ENCODE measurements around the gene MVD.

Gene MVD

DNA sequence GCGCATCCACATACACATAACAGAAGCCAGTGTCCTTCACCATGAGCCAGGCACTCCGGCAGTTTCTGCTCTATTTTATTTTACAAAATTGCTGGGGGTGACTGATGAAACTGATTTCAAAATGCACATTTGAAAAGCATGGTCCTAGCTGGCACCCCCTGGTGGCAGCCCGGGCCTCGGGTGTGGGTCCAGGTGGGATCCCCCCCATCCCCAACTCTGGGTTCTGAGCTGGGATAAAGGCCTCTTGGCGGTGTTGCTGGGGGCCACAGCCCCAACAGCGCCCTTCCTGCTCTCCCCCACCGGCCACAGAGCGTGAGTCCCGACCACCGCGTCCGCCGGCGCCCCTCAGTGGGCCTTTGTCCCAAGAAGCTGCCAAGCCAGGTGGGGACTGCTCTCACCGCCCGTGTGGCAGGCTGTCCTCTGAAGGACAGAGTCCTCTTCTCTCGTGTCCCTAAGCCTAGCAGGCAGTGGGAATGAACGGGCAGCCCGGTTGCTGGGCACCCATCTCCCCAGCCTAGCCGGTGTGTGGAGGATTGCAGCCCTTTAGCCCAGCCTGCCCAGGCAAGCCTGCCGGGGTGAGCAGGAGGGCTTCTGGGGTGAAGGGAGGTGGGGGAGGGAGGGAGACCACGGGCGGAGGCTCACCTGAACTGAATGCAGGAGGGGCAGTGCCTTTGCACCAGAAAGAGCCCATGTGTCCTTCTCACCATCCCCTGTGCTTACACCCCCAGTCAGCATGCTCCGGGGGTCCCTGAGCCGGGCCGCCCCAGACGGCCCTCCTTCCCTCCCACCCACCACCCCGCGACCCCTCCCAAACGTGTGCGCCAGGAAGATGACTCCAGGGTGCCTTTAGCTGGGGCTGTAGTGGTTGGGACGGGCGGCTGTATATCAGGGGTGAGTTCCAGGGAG lies 22.5 kb upstream of the MVD start:
- peak overlapping the region; percentile 55 for H3K4me3 ChIP-seq (ENCODE audit: low read depth, low read length)
- TF ChIP-seq, protein P1, sequence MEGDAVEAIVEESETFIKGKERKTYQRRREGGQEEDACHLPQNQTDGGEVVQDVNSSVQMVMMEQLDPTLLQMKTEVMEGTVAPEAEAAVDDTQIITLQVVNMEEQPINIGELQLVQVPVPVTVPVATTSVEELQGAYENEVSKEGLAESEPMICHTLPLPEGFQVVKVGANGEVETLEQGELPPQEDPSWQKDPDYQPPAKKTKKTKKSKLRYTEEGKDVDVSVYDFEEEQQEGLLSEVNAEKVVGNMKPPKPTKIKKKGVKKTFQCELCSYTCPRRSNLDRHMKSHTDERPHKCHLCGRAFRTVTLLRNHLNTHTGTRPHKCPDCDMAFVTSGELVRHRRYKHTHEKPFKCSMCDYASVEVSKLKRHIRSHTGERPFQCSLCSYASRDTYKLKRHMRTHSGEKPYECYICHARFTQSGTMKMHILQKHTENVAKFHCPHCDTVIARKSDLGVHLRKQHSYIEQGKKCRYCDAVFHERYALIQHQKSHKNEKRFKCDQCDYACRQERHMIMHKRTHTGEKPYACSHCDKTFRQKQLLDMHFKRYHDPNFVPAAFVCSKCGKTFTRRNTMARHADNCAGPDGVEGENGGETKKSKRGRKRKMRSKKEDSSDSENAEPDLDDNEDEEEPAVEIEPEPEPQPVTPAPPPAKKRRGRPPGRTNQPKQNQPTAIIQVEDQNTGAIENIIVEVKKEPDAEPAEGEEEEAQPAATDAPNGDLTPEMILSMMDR (IDR thresholded peaks at IDR 0.05; ENCODE audit: low read depth, low read length): peak; percentile 89

DNA sequence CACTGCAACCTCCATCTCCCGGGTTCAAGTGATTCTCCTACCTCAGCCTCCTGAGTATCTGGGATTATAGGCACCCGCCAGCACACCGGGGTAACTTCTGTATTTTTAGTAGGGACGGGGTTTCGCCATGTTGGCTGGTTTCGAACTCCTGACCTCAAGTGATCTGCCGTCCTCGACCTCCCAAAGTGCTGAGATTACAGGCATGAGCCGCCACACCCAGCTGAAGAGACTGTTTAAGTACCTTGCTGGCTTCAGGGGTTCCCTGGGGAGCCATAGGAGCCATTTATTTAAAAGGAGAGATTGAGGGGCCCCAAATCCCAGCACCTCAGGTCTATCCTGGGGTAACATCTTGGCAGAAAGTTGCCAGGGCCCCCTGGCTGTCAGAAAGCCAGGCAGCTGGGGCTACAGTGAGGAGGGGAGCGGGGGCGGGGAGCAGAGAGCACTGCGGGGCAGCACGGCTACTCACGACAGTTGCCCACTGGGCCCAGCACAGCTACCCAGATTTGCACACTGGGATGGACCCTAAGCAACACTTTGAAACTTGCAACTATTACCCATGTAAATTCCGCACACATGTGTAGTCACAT lies 21.8 kb upstream of the MVD start:
- no peak overlapping the region for H3K4me3 ChIP-seq (ENCODE audit: low read depth, low read length)
- TF ChIP-seq, protein P1 (IDR thresholded peaks at IDR 0.05; ENCODE audit: low read depth, low read length): no peak

DNA sequence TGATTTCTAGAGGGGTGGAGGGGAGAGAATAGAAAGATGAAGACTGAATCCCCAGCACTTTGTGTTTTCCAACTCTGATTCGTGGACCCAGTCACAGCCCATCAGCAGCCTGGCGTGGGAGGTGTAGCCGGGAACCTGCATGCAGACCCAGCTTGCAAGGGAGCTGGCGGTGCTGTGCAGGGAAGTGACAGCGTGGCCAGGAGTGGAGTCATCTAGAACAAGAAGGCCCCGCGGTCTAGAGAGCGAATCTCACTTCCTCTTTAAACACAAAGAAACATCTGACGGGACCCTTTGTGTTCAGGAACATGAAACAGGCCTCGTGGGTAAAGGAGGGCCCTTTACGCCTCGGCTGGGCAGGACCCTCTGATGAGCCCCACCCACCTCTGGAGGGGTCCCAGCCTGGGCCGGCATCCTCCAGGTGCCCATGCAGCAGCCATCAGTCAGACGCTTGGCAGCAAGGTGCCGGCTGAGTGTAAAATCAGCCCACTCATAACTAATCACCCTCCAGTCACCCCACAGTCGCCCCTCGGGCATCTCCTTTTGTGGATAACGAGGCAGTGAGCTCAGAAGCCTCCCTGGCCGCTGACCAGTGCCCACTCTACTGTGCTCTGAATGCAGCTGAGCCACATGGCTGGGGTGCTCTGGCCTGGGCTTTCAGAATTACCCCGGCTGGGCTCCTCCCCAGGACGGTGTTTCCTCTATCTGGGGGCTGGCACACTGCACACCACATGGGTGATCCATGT lies 19.0 kb upstream of the MVD start:
- H3K4me3 ChIP-seq (ENCODE audit: low read depth, low read length): no peak overlapping the region
- TF ChIP-seq, protein P1 (IDR thresholded peaks at IDR 0.05; ENCODE audit: low read depth, low read length): no peak

DNA sequence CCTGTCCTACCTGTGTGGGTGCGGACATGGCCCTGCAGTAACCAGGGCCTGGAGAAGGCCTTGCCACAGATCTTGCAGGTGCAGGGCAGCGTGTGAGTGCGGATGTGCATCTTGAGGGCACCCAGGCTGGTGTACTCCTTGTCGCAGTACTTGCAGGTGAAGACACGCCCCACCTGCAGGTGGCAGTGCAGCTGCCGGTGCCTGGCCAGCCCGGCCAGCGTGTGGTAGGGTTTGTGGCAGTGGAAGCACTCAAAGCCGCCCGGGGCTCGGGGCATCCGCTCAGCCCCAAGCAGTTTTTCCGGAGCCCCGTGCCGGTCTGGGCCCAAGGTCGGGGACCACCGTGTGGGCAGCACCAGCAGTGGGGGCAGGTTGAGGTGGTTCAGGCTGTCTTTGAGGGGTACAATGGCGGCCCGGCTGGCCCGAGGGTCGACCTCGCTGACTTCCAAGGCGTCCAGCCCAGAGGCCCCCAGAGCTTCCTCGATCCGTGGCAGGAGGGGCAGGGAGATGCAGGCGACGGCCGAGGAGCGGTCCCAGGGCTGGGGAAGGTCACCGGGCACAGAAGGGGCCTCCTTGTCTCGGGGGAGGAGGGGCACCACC lies 18.3 kb upstream of the MVD start:
- H3K4me3 ChIP-seq (ENCODE audit: low read depth, low read length): no peak overlapping the region
- TF ChIP-seq, protein P1 (IDR thresholded peaks at IDR 0.05; ENCODE audit: low read depth, low read length): no peak

DNA sequence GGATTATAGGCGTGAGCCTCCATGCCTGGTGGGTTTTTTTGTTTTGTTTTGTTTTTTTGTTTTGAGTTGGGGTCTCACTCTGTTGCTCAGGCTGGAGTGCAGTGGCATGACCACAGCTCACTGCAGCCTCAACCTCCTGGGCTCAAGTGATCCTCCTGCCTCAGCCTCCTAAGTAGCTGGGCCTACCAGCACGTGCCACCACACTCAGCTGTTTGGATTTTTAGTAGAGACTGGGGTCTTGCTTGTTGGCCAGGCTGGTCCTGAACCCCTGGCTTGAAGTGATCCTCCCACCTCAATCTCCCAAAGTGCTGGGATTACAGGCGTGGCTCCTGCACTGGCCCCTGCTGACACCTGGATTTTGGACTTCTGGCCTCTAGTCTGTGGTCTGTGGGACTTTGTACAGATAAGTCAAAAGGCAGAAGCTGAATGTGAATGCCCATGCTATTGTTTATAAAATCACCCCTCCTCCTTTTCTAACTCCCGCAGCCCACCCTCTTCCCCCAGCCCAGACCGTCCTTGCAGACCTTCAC lies 17.7 kb upstream of the MVD start:
- H3K4me3 ChIP-seq (ENCODE audit: low read depth, low read length): no peak overlapping the region
- TF ChIP-seq, protein P1 (IDR thresholded peaks at IDR 0.05; ENCODE audit: low read depth, low read length): no peak

DNA sequence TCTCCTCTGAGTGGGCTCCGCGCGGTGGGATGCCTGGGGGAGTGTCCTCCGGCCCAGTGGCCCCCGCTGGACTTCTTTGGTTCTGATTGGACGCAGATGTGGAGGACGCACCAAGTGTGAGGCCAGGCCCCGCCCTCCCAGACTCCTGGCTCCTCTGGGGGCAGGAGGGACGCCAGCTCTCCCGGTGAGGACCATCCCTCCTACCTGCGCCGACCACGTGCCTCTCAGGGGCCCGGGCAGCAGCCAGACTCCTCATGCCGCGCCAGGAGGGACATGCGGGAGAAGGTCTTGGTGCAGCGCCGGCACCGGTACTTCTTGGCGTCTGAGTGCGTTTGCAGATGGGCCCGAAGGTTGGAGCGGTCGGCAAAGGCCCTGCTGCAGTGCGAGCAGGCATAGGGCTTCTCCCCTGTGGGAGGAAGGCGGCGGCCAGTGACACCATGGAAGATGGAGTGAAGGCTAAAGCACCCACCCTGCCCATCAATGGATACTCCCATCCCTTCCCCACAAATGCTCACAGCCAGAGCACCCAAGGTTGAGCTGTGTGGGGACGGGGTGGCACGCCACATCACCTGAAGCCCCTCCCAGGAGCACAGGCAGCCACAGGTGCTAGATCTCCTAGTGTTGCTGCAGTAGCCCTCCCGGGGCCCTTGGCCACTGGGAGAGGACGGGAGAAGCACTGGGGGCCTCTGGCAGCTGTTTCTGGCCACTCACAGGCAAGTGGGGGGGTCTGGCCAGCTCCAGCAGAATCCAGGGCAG lies 15.5 kb upstream of the MVD start:
- H3K4me3 ChIP-seq (ENCODE audit: low read depth, low read length): no peak overlapping the region
- TF ChIP-seq, protein P1 (IDR thresholded peaks at IDR 0.05; ENCODE audit: low read depth, low read length): no peak
